ENCODE measurements around the gene EPS8L3.
"Not testable (repeated sequence)": the region's sequence is repeated elsewhere in the genome, so short reads cannot be mapped to it uniquely, and the experiment has no call there.

The EPS8L3 gene

DNA sequence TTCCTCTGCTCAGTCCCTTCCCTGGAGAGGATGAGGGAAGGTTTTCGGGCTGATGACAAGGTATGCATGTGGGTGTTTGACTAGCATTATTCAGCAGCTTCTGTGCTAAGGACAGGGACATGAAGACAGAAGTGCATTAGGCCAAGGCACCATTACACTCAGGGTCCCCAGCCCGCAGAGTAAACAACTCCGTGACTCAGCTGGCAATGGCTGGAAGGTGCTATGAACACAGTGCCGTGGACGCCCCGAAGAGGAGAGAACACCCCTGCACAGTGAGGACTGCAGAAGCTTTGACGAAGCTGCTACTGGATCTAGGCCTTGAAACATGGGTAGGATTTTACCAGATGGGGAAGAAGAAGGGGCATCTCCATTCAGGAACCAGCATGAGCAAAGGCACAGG is 13.7 kb upstream of the EPS8L3 start:
- DNase-seq: no peak

DNA sequence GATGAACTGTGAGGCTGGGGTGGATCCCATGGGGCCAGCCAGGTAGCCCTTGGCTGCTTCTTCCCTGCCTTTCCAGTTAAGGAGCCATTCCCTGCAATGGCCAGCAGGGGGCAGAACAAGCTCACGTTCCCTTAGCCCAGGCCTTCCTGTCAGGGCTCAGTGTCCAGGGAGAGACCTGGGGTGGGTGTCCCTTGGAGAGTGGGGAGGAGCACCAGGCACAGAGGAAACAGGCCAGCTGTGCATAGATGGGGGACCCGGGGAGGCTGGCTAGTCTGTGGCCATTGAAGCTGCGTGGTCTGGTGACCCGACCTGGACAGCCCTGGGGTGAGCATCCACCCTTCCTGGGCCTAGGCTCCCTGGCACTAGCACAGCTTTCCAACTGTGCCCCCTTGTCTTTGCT is 13.2 kb upstream of the EPS8L3 start:
- DNase-seq: peak; percentile 77 to 87

DNA sequence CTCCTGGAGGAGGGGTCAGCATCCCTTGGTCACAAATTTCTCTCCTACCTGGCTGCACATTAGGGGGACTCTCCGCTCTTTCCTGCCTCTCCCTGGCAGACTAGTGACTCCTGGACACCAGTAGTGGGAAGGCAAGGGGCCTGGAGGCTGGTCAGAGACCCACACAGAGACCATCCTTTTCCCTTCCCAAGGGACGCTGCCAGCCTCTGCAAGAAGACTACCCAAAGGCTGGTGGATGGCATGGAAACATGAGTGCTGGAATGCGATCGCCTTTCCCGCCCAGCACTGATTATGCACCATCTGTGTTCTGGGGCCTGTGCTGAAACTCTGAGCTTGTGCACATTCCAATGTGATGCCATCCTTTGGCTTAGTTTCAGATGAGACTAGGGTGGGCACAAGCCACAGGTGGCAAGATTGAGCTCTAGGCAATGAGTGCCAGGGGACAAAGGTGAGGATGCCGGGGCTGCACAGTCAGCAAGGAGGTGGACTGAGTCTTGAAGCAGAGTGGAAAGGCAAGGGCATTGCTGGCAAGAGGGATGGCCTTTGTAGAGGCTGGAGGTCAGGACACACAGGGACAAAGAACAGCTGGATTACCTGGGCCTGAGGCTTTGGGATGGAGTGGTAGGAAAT is 12.6 kb upstream of the EPS8L3 start:
- no peak for DNase-seq

GRCh38 chr1:109775398-109775797 is 11.7 kb upstream of the EPS8L3 start:
- no peak for DNase-seq

- no peak for DNase-seq
These were observed 10.3 kb upstream of the EPS8L3 start for GRCh38 chr1:109773900-109774485.

DNA sequence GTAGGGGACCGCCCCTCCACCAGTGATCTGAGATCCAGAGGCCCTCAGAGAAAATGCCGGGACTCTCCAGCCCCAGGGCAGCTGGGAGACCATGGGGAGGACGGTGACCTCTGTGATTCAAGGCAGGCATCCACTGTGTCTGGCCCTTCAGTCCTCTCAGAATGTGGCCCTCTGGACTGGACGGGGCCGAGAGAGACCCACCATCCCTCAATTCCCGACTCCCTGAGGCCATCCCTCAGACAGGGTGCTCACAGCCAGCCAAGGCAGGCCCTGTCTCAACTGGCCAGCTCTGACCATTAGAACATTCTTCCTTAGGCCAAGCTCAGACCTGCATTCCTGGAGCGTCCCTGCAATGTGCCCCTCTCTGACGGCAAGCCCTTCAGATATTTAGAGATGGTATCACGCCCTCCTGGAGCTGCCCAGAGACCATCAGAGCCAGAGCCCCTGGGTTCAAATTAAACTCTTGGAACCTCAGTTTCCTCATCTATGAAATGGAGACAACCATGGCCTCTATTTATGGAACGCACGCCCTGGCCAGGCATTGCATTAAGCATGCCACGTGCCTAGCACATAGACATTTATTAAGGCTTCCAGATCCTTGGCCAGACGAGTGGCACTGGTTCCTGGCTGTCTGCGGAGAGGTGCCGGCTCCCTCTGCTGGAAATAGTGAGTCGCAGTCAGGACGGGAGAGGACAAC is 9.6 kb upstream of the EPS8L3 start:
- DNase-seq: peak; percentile 85 to 91

GRCh38 chr1:109772658-109773202 is 9.0 kb upstream of the EPS8L3 start:
- DNase-seq: no peak

DNA sequence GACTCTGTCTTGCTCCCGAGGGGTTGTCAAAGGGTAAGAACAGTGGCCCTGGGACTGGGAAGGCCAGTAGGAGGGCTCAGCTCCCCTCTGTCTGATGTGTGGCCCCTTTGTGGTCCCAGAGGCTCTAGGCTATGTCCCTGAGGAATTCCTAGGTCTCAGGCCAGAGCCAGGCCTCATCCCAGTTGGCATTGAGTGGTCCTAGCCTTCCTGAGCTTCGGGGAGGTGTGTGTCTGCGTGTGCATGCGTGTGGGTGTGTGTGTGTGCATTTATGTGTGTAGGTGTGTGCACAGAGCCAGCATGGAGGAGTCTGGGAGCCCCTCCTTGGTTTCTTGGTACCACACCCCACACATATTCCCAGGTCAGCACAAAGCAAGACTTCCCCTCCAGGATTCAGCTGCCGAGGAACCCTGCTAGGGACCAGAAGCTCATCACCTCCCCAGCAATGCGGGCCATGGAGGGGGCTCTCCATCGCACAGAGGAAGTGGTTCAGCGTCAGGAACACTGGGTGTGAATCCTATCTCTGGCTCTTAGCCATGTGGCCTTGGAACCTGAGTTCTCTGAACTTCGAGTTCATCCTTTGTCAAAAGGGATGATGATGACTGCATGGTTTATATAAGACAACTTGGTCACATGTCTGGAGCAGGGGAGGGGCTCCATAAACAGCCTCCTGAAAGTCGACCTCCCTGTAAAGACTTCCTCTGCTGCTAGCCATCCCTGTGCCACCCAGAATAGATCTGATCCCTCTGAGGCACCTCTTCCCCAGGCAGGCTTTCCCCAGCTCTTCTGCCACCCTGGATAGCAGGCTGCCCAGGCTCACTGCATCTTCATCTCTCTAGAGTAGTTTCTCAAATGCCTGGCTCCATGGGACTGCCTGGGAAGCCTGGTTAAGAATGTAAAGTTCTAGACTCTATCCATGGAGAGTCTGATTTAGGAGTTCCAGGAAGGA is 8.3 kb upstream of the EPS8L3 start:
- no peak for DNase-seq

DNA sequence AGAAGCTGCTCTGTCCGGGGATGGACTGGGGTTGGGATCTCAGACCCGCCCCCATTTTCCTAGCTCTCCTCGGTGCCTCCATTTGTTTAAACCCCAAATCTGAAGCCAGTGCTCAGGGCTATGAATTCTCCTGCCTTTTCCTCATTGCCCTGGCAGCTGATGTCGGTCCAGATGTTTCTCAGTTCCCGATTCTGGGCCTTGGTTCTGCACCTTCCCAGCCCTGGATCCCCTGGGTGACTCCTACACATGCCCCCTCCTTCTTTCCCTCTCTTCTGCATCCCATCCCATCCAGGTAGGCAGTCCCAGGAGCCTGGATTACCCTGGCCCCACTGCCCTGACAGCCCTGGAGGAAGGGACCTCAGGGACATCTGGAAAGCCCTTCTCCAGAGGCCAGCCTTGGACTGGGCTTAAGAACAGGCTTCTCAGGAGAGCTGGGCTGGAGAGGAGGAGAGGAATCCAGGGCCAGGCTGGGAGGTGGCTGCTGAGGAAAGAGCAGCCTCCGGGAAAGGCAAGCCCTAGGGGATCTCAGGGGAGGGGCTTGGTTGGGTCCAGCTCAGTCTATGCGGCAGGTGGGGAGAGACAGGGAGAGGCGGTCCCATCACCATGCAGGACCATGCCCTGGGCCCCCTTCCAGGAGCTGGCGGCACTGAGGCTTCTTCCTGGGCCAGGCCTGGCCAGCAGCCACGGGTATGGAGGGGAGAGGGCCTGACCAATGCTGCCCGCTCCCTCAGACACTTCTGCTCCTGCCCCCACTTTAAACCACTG is 6.8 kb upstream of the EPS8L3 start:
- DNase-seq: no peak

- DNase-seq: no peak
These were observed 5.8 kb upstream of the EPS8L3 start for GRCh38 chr1:109769330-109770078.

DNA sequence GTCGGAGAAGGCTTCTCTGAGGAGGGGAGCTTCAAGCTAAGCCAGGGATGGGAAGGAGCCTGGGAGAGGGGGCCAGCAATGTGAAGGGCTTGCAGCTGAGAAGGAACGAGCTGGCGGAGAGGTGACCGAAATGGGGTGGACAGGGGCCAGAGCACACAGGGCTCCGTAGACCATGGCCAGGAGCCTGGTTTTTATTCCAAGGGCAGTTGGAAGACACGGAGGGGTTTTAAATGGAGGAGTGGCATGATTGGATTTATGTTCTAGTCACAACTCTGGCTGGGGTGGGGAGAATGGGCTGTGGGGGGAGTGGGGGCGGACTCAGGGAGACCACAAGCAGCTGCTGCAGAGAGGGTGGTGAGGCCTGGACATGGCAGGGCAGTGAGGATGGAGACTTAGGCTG is 5.1 kb upstream of the EPS8L3 start:
- DNase-seq: no peak

DNA sequence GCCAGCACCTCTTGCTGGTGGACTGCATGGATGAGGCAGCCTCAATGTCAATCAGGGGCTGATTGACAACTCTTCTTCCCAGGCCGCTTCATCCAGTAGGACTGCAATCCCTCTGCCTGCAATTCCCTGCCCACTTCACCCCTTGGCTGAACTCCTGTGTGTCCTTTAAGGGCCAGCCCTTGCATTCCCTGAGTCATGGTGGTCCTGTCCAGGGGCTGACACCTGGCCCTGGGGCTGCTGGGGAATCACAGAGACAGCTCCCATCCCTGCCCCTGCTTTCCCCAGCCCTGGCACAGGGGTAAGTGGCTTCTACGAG is 4.6 kb upstream of the EPS8L3 start:
- DNase-seq: no peak

GRCh38 chr1:109767637-109768334 is 4.1 kb upstream of the EPS8L3 start:
- DNase-seq: no peak

DNA sequence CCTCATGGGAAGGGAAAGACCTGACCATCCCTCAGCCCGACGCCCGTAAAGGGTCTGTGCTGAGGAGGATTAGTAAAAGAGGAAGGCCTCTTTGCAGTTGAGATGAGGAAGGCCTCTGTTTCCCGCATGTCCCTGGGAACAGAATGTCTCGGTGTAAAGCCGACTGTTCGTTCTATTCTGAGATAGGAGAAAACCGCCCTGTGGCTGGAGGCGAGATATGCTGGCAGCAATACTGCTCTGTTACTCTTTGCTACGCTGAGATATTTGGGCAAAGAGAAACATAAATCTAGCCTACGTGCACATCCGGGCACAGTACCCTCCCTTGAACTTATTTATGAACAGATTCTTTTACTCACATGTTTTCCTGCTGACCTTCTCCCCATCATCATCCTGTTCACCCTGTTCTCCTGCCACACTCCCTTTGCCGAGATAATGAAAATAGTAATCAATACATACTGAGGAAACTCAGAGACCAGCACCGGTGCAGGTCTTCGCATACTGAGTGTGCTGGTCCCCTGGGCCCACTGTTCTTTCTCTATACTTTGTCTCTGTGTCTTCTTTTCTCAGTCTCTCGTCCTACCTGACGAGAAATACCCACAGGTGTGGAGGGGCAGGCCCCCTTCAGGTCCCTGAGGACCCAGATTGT is 3.4 kb upstream of the EPS8L3 start:
- not testable (repeated sequence) for DNase-seq

DNA sequence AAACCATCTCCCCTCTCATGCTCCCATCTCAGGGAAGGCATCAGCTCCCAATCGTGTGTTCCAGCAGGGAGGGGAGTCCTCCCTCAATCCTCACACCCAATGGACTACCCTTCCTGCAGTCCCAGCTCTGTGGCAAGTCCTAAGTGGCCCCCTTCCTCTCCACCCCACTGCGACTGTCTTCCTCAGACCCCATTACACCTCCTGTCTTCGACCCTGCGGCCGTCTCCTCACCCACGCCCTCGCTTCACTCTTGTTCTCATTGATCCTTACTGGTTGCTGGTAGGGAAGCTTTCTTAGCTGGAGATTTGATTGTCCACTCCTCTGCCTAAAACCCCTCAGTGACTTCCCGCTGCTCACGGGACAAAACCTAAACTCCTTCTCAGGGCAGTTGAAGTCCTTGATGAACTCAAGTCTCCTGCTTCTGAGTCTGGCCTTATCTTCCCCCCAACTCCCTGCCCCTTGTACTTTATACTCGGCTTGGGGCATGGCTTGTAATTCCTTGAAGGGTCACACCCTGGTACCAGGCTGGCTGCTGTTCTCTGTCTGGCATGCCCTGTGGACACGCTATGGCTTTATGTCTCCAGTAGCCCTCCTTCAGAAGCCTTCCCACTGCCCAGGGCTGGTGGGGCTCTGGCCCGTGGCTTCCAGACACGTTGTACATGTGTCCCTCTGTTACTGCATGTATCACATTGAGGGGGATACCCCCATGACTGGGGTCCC is 2.3 kb upstream of the EPS8L3 start:
- DNase-seq: no peak

GRCh38 chr1:109765483-109765815 is 1.7 kb upstream of the EPS8L3 start:
- no peak for DNase-seq

DNA sequence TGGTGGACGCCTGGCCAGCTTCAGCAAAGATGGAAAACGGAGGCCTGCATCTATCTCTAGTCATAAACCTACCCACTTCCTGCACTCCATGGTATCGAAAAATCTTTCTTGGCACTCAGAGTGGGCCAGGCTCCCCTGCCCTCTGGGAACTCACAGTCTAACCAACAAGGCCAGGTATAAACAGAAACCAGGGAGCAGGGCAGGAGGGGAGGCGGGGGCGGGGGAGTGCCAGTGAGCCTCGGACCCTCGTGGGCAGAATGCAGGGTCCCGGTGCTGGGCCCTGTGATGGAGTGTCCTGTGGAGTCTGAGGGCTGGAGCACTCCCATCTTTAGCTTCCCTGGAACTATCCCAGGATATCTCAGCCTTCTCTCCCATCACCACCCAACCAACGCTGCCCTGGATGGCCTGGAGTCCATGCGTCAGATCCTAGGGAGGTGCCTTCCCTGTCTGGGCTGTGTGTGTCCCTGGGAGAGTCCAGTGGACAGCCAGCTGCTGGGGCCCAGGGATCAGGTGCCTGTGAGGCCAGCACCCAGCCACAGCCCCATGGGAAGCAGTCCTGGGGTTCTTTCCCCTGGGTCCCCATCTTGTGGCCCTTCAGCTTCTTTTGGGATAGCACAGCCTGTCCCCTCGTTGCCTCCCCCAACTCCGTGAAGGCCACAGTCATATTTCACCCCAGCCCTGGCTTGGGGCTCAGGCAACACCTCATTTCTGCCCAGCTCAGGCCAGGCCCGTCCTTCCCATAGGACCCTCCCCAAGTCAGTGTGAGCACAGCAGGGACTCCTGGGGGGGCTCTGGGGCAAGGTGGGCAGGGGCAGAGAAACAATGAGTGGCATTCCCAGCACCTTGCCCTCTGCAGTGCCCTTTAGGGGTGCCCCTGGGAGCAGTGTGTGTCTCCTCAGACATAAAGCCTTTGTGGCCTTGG is 1.1 kb upstream of the EPS8L3 start:
- DNase-seq: no peak

GRCh38 chr1:109762821-109763645 is 690 bp downstream of the EPS8L3 start:
- no peak for DNase-seq

All from NCI-H446 (cell line).